Measurements from ENCODE around the gene KLF5.

GRCh38 chr13:73040484-73040883 lies 18.3 kb upstream of the KLF5 start:
- TF ChIP-seq EZH2 (optimal IDR thresholded peaks at IDR 0.05; ENCODE audit: low read depth, low read length), result no peak
- no peak for TF ChIP-seq CTCF (IDR thresholded peaks at IDR 0.05; ENCODE audit: low read length)

All from MM.1S (cell line).